AG04450 (cell line): ENCODE results near the gene PDE11A. TPM values are rescaled to one million over a fixed set of nuclear protein-coding genes. Genes with fewer than 3 reads are reported as not detected.

Experiments
- CTCF ChIA-PET: fragments of 300-600, 350-600 bp; formaldehyde crosslinking; extraction: SDS; loops from one replicate; lab custom pipeline; 2022; ENCODE audit warnings: antibody characterized with exemption, inconsistent platforms; lab: Charles Lee
- POLR2A ChIA-PET: fragments of 350-600 bp; formaldehyde crosslinking; extraction: SDS; loops from one replicate; lab custom pipeline; 2021; ENCODE audit warnings: antibody characterized with exemption, inconsistent platforms; lab: Yijun Ruan, JAX
- DNase-seq: peaks from one replicate; pipeline ENCODE4 v3.0.0-alpha.2; 2011; ENCODE audit warnings: low read depth, low spot score
- H3K27ac ChIP-seq: one replicate; pipeline ENCODE4 v1.5.1; 2012; ENCODE audit warnings: low read depth, low read length, control low read depth
- H3K27me3 ChIP-seq: one replicate; pipeline ENCODE4 v1.6.0; 2012; ENCODE audit warnings: low read length; ENCODE audit not compliant: control insufficient read depth, insufficient read depth
- H3K4me3 ChIP-seq: 2 replicates; pipeline ENCODE4 v1.5.1; 2011; ENCODE audit warnings: mild to moderate bottlenecking, low read depth, low read length, control low read depth
- H3K9me3 ChIP-seq: 2 replicates; pipeline ENCODE4 v1.5.1; 2012; ENCODE audit warnings: low read length; ENCODE audit not compliant: control insufficient read depth, insufficient read depth
- polyA plus RNA-seq: library from polyadenylated mRNA; depleted of rRNA; stranded (reverse); fragments of >200 nt; gene quantifications from 2 replicates; pipeline ENCODE4 v1.2.3, GENCODE V29; 2011
- TF ChIP-seq, protein P1 (sequence below): IDR thresholded peaks from 2 replicates; pipeline ENCODE4 v1.5.1; 2011; ENCODE audit warnings: low read depth, low read length, control low read depth, inconsistent platforms

The PDE11A gene
- polyA plus RNA-seq, 1 experiment = 0.24 TPM

DNA sequence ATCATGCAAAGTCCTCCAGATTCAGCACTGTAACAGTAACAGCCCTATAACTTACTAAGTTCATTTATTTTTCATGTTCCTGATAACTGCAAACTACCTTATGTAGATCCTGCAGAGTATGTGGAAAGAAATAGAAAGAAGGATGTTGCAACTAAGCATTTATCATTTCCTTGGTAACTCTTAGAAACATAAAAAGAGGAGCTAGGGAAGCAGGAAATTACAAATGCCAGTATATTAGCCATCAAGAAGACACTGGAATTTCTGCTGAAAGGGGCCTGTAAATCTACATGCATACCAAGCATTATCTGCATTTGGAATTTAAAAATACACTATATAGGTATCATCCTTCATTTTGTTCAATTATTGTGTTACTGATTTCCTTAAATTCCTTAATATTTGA is 66.8 kb downstream of the PDE11A start:
- TF ChIP-seq, protein P1, sequence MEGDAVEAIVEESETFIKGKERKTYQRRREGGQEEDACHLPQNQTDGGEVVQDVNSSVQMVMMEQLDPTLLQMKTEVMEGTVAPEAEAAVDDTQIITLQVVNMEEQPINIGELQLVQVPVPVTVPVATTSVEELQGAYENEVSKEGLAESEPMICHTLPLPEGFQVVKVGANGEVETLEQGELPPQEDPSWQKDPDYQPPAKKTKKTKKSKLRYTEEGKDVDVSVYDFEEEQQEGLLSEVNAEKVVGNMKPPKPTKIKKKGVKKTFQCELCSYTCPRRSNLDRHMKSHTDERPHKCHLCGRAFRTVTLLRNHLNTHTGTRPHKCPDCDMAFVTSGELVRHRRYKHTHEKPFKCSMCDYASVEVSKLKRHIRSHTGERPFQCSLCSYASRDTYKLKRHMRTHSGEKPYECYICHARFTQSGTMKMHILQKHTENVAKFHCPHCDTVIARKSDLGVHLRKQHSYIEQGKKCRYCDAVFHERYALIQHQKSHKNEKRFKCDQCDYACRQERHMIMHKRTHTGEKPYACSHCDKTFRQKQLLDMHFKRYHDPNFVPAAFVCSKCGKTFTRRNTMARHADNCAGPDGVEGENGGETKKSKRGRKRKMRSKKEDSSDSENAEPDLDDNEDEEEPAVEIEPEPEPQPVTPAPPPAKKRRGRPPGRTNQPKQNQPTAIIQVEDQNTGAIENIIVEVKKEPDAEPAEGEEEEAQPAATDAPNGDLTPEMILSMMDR = no peak

DNA sequence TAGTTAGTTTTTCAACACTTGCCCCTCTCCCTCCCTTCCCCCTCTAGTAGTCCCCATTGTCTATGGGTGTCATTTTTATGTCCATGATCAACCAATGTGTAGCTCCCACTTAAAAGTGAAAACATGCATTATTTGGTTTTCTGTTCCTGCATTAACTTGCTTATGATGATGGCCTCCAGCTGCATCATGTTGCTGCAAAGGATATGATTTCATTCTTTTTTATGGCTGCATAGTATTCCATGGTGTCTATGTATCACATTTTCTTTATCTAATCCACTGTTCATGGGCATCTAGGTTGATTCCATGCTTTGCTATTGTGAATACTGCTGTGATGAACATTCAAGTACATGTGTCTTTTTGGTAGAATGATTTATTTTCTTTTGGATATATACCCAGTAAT is 70.5 kb downstream of the PDE11A start:
- DNase-seq = no peak
- Histone ChIP-seq H3K27me3 (no peaks in the 10 kb centered on the region), H3K27ac (no peak overlapping the region), H3K9me3 (no peaks in the 10 kb centered on the region), H3K4me3 (no peak overlapping the region)
- CTCF ChIA-PET = interaction anchor here (1.2 to 1.6 kb wide), 2 partner anchors 19 to 109 kb away, joined by 3 to 8 read pairs; no protein-coding TSS in a partner anchor
- TF ChIP-seq, protein P1 = no peak
- POLR2A ChIA-PET = no interaction called here

More for the DNA sequence above, 66.8 kb downstream of the PDE11A start:
- H3K27me3 ChIP-seq = no peaks in the 10 kb centered on the region
- H3K9me3 ChIP-seq = no peaks in the 10 kb centered on the region
- no peak for DNase-seq
- POLR2A ChIA-PET = interaction anchor here (0.6 to 0.7 kb wide), 2 partner anchors 8 to 20 kb away, joined by 3 read pairs; no protein-coding TSS in a partner anchor
- CTCF ChIA-PET = interaction anchor here (0.5 to 3.5 kb wide), 2 partner anchors 22 to 101 kb away, joined by 3 to 17 read pairs; no protein-coding TSS in a partner anchor
- no peak overlapping the region for H3K27ac ChIP-seq
- H3K4me3 ChIP-seq = no peak overlapping the region

DNA sequence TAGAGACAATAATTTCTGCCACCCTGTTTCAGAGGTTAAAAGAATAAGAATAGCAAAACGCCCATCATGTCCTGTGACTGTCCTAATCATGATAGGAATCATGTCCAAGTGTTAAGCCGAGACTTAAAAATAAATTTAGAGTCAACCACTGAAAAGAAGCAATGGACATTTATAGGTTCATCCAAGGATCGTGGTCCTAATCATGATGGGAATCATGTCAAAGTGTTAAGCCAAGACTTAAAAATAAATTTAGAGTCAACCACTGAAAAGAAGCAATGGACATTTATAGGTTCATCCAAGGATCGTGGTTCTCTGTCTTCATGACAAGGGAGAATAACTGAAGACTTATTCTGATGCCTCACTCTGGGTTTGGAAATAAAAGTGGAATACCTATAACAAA is 73.6 kb downstream of the PDE11A start:
- ChIA-PET CTCF (interaction anchor here (1.1 to 3.6 kb wide), 4 partner anchors 9 to 113 kb away, joined by 4 to 22 read pairs (median 5); partner anchors contain the start of gene RBM45), POLR2A (interaction anchor here (0.7 to 1.0 kb wide), 2 partner anchors 10 to 258 kb away, joined by 3 to 4 read pairs; no protein-coding TSS in a partner anchor)
- Histone ChIP-seq H3K27ac (no peak overlapping the region), H3K27me3 (no peaks in the 10 kb centered on the region), H3K9me3 (no peaks in the 10 kb centered on the region), H3K4me3 (no peak overlapping the region)
- no peak for DNase-seq
- TF ChIP-seq, protein P1 = no peak

DNA sequence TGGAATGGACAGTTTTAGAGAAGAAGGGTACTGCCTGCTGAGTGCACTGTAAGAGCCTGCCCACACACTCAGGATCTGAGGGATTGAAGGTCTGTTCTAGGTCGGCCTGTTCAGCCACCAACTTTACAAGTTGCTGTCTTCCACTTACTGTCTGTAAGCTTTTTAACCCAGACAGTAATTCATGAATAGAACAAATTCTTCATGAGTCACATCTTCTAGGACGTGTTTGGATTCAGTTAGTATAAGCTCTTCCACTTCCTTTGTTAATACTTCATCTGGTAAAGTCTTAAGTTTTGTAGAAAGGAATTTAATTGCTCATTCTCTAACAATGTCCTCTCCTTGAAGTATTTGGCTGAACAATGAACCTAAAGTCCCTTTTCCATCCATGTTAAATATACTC is 74.6 kb downstream of the PDE11A start:
- Histone ChIP-seq H3K27me3 (no peaks in the 10 kb centered on the region), H3K9me3 (no peaks in the 10 kb centered on the region), H3K4me3 (no peak overlapping the region), H3K27ac (peak overlapping the region; percentile 66)
- ChIA-PET CTCF (interaction anchor here (0.6 to 3.6 kb wide), 4 partner anchors 8 to 267 kb away, joined by 4 to 22 read pairs (median 6); partner anchors contain the start of gene RBM45), POLR2A (interaction anchor here (0.8 to 1.1 kb wide), 3 partner anchors 8 to 11 kb away, joined by 3 to 6 read pairs (median 4); no protein-coding TSS in a partner anchor)
- TF ChIP-seq, protein P1 = no peak
- DNase-seq = peak; percentile 50

DNA sequence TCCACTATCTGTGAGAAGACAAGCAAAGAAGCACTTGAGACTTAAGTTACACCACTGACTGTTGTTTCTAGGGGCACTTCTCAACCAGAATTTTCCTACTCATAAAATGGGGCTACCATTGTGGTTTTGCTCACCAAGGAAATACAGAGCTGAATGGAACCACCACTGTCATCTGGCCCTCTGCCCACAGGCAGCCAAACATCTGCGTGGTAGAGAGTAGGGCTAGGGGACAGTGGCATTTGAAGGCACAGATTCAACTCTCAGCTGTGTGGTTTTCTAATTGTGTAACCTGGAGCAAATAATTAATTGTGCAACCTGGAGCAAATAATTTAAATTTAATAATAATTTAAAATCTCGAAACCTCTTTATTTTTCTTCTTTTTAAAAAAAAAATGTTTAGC is 79.6 kb downstream of the PDE11A start:
- ChIA-PET POLR2A (no interaction called here), CTCF (interaction anchor here (0.9 to 2.0 kb wide), 6 partner anchors 8 to 426 kb away, joined by 3 to 22 read pairs (median 4); partner anchors contain the start of gene RBM45)
- TF ChIP-seq, protein P1 = no peak
- H3K9me3 ChIP-seq = no peaks in the 10 kb centered on the region
- DNase-seq = no peak
- H3K4me3 ChIP-seq = no peak overlapping the region
- H3K27me3 ChIP-seq = no peaks in the 10 kb centered on the region
- H3K27ac ChIP-seq = no peak overlapping the region
